ENCODE measurements around the gene XPO6.

DNA sequence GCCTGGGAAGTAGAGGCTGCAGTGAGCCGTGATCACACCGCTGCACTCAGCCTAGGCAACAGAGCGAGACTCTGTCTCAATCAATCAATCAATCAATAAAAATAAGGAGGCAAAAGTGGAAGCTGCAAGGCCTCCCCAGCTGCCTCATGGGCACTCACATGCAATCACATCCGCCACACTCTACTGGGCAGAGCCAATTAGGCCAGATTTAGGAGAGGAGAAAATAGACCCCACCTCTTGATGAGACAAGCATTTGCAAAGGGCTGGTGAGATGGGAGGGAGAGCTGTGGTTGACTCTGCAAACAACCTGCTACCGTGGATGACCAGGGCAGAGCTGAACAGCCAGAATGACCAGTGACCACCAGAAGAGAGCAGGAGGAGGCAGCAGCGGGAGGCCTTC lies 133.5 kb downstream of the XPO6 start:
- TF ChIP-seq POLR2A (IDR thresholded peaks at IDR 0.05) (no peak), CTCF (IDR thresholded peaks at IDR 0.05) (no peak)
